ENCODE measurements around the gene FBF1. TPM values are rescaled to one million over a fixed set of nuclear protein-coding genes. Genes with fewer than 3 reads are reported as not detected.

The FBF1 gene
- total and polyA plus RNA-seq, 2 of the 4 experiments (the other 2 are of a cell fraction) = 4.5 to 8.0 TPM

GRCh38 chr17:75885431-75885830 is 55.4 kb downstream of the FBF1 start:
- CTCF ChIA-PET = interaction anchor here (0.8 kb wide), 1 partner anchor 38 kb away, joined by 4 read pairs; no protein-coding TSS in a partner anchor
- Histone ChIP-seq H3K4me1 (ENCODE audit: control insufficient read depth, insufficient read depth, low read length) (no peaks in the 10 kb centered on the region), H3K14ac (replicated peaks; ENCODE audit: low read depth, low read length) (no peak overlapping the region), H4K20me1 (ENCODE audit: insufficient read depth, low read length) (no peaks in the 10 kb centered on the region), H3K9me3 (ENCODE audit: control insufficient read depth, insufficient read depth, low read length) (no peaks in the 10 kb centered on the region), H4K91ac (ENCODE audit: insufficient read depth, low read depth, low read length) (no peak overlapping the region), H2BK5ac (ENCODE audit: low read depth, low read length, poor library complexity, severe bottlenecking) (no peak overlapping the region), H4K5ac (ENCODE audit: low read depth, low read length) (no peak overlapping the region), H3K18ac (ENCODE audit: low read depth, low read length) (no peak overlapping the region), H2BK120ac (ENCODE audit: low read depth, low read length) (no peak overlapping the region), H3K9ac (ENCODE audit: low read depth, low read length) (no peak overlapping the region), H4K8ac (ENCODE audit: low read depth in 2 of 2, low read length in 2 of 2) (no peak overlapping the region), H3K36me3 (ENCODE audit: control insufficient read depth, insufficient read depth, low read length) (peaks cover 4% of the 10 kb centered on the region), H2BK15ac (ENCODE audit: low read depth, low read length) (no peak overlapping the region), H3K4me3 (ENCODE audit: insufficient read depth, low read depth, low read length) (no peak overlapping the region), H3K4me2 (ENCODE audit: low read depth, low read length) (no peak overlapping the region), H3K27me3 (ENCODE audit: control insufficient read depth, insufficient read depth, low read length) (peaks cover 3% of the 10 kb centered on the region; the same call in 1 of the 2 replicates), H3K56ac (ENCODE audit: extremely low read depth, insufficient read depth, low read length) (no peak overlapping the region), H3K4ac (ENCODE audit: low read depth, low read length) (no peak overlapping the region), H2AK5ac (ENCODE audit: low read depth, low read length) (peak overlapping the region; percentile 28; the same call in 1 of the 2 replicates), H2AK9ac (replicated peaks; ENCODE audit: low read depth, low read length, poor library complexity) (no peak overlapping the region), H2AFZ (replicated peaks; ENCODE audit: low read length, poor library complexity) (no peak overlapping the region), H3K23ac (ENCODE audit: low read depth, low read length) (no peak overlapping the region), H3K27ac (ENCODE audit: insufficient read depth, low read length) (no peak overlapping the region), H2BK20ac (ENCODE audit: low read depth, low read length) (no peak overlapping the region), H3K9me1 (ENCODE audit: insufficient read depth, low read length) (0 out of 2 replicates have a peak, but pooled peaks cover 3% of the 10 kb centered on the region), H3K79me1 (ENCODE audit: low read depth in 1 of 2, low read length in 2 of 2) (no peaks in the 10 kb centered on the region)
- DNase-seq (no peak), ATAC-seq (ENCODE audit: low read depth) (no peak)
- POLR2A ChIA-PET (ENCODE audit: unreplicated experiment) = no interaction called here
- in situ Hi-C loops (cut with MboI; ENCODE audit: low sequenced_read_pairs) (no loop called here), dilution Hi-C loops (cut with HindIII; ENCODE audit: low sequenced_read_pairs, unreplicated experiment) (no loop called here), intact Hi-C loops (cut with micrococcal nuclease) (no loop called here)
- whole genome bisulfite sequencing, 2 experiments (ENCODE audit: extremely low coverage in 2 of 2, insufficient read length in 1 of 2) = 94% methylated on average over 4 of the region's 8 CpGs; no CpG with 5 or more reads in 1 of the 2 experiments
- no TSS peak for BruUV-seq (replicated peaks)
- TF ChIP-seq CTCF (conservative IDR thresholded peaks at IDR 0.05; ENCODE audit: low read depth, low read length) (no peak), RFX5 (IDR thresholded peaks at IDR 0.05; ENCODE audit: low read depth, low read length) (no peak), MAZ (IDR thresholded peaks at IDR 0.05; ENCODE audit: borderline replicate concordance, low read depth, low read length) (no peak), RAD21 (IDR thresholded peaks at IDR 0.05; ENCODE audit: low read length) (no peak), SMC3 (IDR thresholded peaks at IDR 0.05; ENCODE audit: low read depth, low read length) (no peak), CEBPB (IDR thresholded peaks at IDR 0.05; ENCODE audit: low read depth, low read length) (no peak), FOS (IDR thresholded peaks at IDR 0.05; ENCODE audit: low read depth, low read length) (no peak), MAFK (IDR thresholded peaks at IDR 0.05; ENCODE audit: low read depth, low read length) (no peak), USF2 (IDR thresholded peaks at IDR 0.05; ENCODE audit: low read depth, low read length) (no peak), RCOR1 (IDR thresholded peaks at IDR 0.05; ENCODE audit: insufficient replicate concordance, low read length) (no peak)
